Neural cell (in vitro differentiated cells): ENCODE results near the gene LRCOL1.
"Not testable (repeated sequence)": the region's sequence is repeated elsewhere in the genome, so short reads cannot be mapped to it uniquely, and the experiment has no call there.

ENCODE experiments used
- EP300 ChIP-seq: fragments of 450-650 bp; conservative IDR thresholded peaks from 2 replicates; pipeline ENCODE4 v1.6.1; 2014; ENCODE audit warnings: antibody characterized with exemption, mild to moderate bottlenecking, moderate library complexity; ENCODE audit not compliant: poor library complexity, severe bottlenecking
- POLR2AphosphoS5 ChIP-seq: IDR thresholded peaks from 2 replicates; pipeline ENCODE4 v1.6.1; 2012
- RAD21 ChIP-seq: fragments of 450-650 bp; conservative IDR thresholded peaks from 2 replicates; pipeline ENCODE4 v1.6.1; 2014; ENCODE audit warnings: antibody characterized with exemption, mild to moderate bottlenecking, moderate library complexity
- TF ChIP-seq, protein P1 (sequence below): fragments of 450-650 bp; IDR thresholded peaks from 2 replicates; pipeline ENCODE4 v1.5.1; 2014; ENCODE audit warnings: antibody characterized with exemption, mild to moderate bottlenecking, moderate library complexity; ENCODE audit not compliant: poor library complexity, severe bottlenecking

DNA sequence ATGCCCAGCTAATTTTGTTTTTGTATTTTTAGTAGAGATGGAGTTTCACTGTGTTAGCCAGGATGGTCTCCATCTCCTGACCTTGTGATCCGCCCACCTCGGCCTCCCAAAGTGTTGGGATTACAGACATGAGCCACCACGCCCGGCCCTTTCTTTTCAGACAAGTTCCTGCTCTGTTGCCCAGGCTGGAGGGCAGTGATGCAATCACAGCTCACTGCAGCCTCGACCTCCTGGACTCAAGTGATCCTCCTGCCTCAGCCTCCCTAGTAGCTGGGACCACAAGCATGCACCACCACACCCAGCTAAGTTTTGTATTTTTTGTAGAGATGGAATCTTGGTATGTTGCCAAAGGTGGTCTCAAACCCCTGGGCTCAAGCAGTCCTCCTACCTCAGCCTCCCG lies 10.9 kb downstream of the LRCOL1 start:
- not testable (repeated sequence) for TF ChIP-seq EP300, POLR2AphosphoS5, RAD21
- TF ChIP-seq, protein P1, sequence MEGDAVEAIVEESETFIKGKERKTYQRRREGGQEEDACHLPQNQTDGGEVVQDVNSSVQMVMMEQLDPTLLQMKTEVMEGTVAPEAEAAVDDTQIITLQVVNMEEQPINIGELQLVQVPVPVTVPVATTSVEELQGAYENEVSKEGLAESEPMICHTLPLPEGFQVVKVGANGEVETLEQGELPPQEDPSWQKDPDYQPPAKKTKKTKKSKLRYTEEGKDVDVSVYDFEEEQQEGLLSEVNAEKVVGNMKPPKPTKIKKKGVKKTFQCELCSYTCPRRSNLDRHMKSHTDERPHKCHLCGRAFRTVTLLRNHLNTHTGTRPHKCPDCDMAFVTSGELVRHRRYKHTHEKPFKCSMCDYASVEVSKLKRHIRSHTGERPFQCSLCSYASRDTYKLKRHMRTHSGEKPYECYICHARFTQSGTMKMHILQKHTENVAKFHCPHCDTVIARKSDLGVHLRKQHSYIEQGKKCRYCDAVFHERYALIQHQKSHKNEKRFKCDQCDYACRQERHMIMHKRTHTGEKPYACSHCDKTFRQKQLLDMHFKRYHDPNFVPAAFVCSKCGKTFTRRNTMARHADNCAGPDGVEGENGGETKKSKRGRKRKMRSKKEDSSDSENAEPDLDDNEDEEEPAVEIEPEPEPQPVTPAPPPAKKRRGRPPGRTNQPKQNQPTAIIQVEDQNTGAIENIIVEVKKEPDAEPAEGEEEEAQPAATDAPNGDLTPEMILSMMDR = not testable (repeated sequence)
